ENCODE results near the gene SEC61B.
A peak's percentile ranks its signal among the peaks of the same experiment; 100 is the strongest.

Gene SEC61B

GRCh38 chr9:99221621-99222415 is at the start of gene SEC61B, which contains the start of gene ALG2:
TSS of gene SEC61B (plus strand) at chr9:99222282. CDS start at chr9:99222364, 82 bp downstream.
TSS of gene ALG2 (minus strand) at chr9:99221942. CDS start at chr9:99221894, 48 bp downstream.
- in situ Hi-C loops (cut with HindIII; ENCODE audit: low sequenced_read_pairs) = no loop called here
- TF ChIP-seq CTCF (IDR thresholded peaks at IDR 0.05; ENCODE audit: low read depth, low read length) = no peak

GRCh38 chr9:99173570-99174504 is 48.2 kb upstream of the SEC61B start:
- no peak for DNase-seq (ENCODE audit: low read depth, low spot score)
- no peak overlapping the region for H3K4me3 ChIP-seq (ENCODE audit: low read depth, low read length)
- no peak for TF ChIP-seq CTCF (IDR thresholded peaks at IDR 0.05; ENCODE audit: low read depth, low read length)
- in situ Hi-C loops (cut with HindIII; ENCODE audit: low sequenced_read_pairs) = no loop called here

More at GRCh38 chr9:99221621-99222415, at the start of gene SEC61B, which contains the start of gene ALG2:
- DNase-seq (ENCODE audit: low read depth, low spot score) = peak; percentile 98
- peak within 1 kb of the TSS; percentile 94 for H3K4me3 ChIP-seq (ENCODE audit: low read depth, low read length)

GRCh38 chr9:99176527-99177013 is 45.5 kb upstream of the SEC61B start:
- DNase-seq (ENCODE audit: low read depth, low spot score) = no peak
- no peak overlapping the region for H3K4me3 ChIP-seq (ENCODE audit: low read depth, low read length)
- TF ChIP-seq CTCF (IDR thresholded peaks at IDR 0.05; ENCODE audit: low read depth, low read length) = no peak
- in situ Hi-C loops (cut with HindIII; ENCODE audit: low sequenced_read_pairs) = no loop called here

GRCh38 chr9:99177576-99178366 is 44.3 kb upstream of the SEC61B start:
- no peak for TF ChIP-seq CTCF (IDR thresholded peaks at IDR 0.05; ENCODE audit: low read depth, low read length)
- no peak for DNase-seq (ENCODE audit: low read depth, low spot score)
- in situ Hi-C loops (cut with HindIII; ENCODE audit: low sequenced_read_pairs) = no loop called here
- no peak overlapping the region for H3K4me3 ChIP-seq (ENCODE audit: low read depth, low read length)

GRCh38 chr9:99178912-99179872 is 42.9 kb upstream of the SEC61B start:
- no peak for DNase-seq (ENCODE audit: low read depth, low spot score)
- H3K4me3 ChIP-seq (ENCODE audit: low read depth, low read length) = no peak overlapping the region
- in situ Hi-C loops (cut with HindIII; ENCODE audit: low sequenced_read_pairs) = no loop called here
- no peak for TF ChIP-seq CTCF (IDR thresholded peaks at IDR 0.05; ENCODE audit: low read depth, low read length)

All from astrocyte of the spinal cord (primary cell).